ENCODE results near the gene IGSF21.

Gene IGSF21

DNA sequence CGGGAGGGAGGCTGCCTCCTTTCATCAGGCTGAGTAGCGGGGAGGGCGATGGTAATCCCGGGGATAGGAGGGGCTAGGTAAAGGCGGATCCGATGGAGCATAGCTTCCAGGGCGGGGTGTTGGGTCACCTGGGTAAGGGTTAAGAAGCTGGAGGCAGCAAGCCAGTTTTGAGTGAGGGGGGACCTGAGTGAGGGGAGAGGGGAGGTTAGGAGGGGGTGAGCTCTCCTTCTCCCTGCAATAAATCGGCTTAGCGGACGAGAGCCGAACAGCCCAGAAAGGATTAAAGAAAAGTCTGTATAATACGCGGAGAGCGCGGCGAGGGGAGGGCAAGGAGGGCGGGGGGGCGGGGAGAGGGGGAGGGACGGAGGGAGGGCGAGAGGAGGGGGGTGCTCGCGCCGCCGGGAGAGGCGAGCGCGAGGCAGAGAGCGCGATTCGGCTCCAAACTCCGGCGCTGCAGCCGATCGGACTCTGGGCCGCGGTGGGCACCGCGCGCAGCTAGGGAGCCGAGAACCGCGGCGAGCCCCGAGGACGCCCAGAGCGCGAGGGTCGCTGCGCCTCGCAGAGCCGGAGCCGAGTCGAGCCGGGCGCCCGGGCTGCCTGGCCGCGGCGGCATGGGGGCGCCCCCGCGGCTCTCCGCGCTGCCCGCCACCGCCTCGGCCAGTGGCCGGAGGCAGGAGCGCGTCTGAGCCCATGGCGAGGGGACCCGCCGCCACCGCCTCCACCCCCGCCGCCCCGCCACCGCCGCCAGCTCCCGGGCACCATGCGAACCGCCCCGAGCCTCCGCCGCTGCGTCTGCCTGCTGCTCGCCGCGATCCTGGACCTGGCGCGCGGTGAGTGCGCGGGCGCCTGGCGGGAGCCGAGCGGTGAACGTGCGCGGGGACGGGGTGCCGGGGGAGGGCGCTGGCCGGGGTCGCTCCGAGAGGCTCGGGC is at the start of gene IGSF21:
Gene IGSF21 (plus strand): TSS at position 430 of the 930 bp plus-strand sequence. CDS start 331 bp downstream, at position 761.
- no peak for DNase-seq (ENCODE audit: low read depth)
- no peak within 1 kb of the TSS for H3K4me3 ChIP-seq (ENCODE audit: low read length)
- TF ChIP-seq, protein P1, sequence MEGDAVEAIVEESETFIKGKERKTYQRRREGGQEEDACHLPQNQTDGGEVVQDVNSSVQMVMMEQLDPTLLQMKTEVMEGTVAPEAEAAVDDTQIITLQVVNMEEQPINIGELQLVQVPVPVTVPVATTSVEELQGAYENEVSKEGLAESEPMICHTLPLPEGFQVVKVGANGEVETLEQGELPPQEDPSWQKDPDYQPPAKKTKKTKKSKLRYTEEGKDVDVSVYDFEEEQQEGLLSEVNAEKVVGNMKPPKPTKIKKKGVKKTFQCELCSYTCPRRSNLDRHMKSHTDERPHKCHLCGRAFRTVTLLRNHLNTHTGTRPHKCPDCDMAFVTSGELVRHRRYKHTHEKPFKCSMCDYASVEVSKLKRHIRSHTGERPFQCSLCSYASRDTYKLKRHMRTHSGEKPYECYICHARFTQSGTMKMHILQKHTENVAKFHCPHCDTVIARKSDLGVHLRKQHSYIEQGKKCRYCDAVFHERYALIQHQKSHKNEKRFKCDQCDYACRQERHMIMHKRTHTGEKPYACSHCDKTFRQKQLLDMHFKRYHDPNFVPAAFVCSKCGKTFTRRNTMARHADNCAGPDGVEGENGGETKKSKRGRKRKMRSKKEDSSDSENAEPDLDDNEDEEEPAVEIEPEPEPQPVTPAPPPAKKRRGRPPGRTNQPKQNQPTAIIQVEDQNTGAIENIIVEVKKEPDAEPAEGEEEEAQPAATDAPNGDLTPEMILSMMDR (conservative IDR thresholded peaks at IDR 0.05; ENCODE audit: low read length), result no peak

DNA sequence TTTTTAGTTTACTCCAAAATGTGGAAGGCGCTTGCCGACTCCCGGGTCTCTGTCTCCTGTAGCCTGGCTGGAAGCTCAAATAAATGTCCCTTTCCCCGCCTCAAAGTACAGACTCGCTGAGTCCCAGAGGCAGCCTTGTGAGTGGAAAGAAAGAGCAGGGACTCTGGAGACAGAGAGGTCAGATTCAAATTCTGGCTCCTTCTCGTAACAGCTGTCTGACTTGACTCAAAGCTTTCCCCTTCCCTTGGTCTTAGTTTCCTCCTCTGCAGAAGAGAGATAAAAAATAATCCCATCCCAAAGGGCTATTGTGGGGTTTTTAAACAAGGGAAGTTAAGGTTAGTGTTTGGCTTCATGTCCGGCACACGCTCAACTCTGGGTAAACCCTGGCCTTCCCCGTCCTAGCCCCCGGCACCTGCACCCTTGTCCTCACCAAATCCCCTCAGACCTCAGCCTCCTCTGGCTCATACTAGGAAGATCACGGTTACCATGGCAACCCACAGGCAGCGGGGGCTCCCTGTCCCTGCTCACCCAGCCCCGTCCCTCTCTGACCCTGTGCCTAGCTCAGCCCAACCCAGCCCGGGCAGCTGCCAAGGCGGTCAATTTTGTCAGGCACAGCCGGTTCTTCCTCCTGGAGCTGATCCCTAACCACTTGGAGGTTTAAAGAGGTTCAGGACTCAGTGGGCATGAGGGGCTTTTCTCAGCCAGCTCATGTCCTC is 49.2 kb upstream of the IGSF21 start:
- TF ChIP-seq, protein P1 (conservative IDR thresholded peaks at IDR 0.05; ENCODE audit: low read length), result no peak
- no peak for DNase-seq (ENCODE audit: low read depth)
- H3K4me3 ChIP-seq (ENCODE audit: low read length), result no peak overlapping the region

DNA sequence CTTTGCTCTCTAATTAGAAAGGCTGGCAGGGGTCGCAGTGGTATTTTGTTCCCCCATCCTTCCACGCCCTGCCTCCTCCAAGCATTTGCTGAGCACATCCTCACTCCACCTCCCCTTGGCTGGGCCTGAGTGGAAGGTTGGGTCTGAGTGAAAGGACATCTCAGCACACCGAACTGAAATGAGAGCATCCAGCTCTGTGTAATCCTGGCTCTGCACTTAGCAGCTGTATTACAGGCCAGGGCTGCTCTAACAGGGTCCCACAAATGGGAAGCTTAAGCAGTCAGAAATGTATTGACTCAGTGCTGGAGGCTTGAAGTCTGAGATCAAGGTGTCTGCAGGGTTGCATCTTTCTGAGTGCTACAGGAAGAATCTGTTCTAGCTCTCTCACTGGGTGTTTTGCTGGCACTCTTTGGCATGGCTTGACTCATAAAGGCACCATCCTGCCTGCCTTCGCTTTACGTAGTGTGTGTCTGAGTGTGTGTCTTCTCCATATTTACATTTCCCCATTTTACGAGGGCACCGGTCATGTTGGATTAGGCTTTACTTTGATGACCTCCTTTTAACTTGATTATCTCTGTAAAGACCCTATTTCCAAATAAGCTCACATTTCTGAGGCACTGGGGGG is 48.5 kb upstream of the IGSF21 start:
- H3K4me3 ChIP-seq (ENCODE audit: low read length), result no peak overlapping the region
- TF ChIP-seq, protein P1 (conservative IDR thresholded peaks at IDR 0.05; ENCODE audit: low read length), result no peak
- DNase-seq (ENCODE audit: low read depth), result no peak

DNA sequence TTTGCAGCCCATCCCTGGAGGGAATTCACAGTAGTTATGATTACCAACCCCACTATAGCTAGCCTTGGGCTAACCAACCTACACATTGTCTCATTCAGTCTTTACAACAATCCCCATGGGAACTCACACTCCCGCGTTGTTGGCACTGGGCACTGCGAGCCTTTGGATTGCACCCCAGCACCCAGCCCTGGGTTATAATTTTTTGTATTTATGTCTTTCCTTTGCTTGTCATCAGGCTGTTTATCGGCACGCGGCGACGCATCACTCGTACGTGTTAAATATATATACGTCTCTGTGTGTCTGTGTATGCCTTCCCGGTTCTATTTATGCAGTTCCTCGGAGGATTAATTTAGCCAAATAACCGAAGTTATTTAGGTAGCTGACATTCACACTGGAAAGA is 47.2 kb upstream of the IGSF21 start:
- TF ChIP-seq, protein P1 (conservative IDR thresholded peaks at IDR 0.05; ENCODE audit: low read length), result no peak
- DNase-seq (ENCODE audit: low read depth), result no peak
- no peak overlapping the region for H3K4me3 ChIP-seq (ENCODE audit: low read length)

DNA sequence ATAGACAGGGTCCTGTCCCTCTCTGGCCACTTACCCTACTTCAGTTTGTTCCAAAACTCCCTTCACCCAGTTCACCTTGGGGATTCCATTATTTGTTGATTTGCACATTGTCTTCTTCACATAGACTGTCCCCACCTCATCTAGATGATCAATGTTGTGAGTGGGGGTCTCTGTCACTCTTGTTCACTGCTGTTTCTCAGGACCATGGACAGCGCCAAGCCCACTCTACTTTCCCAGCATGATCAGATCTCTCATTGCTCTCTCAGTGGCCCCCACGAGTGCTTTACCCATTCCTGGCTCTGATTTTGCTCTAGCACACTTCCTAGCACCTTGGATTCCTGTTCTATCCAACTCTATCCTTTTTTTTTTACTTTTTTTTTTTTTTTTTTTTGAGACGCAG is 45.4 kb upstream of the IGSF21 start:
- TF ChIP-seq, protein P1 (conservative IDR thresholded peaks at IDR 0.05; ENCODE audit: low read length), result no peak
- H3K4me3 ChIP-seq (ENCODE audit: low read length), result no peak overlapping the region
- no peak for DNase-seq (ENCODE audit: low read depth)

DNA sequence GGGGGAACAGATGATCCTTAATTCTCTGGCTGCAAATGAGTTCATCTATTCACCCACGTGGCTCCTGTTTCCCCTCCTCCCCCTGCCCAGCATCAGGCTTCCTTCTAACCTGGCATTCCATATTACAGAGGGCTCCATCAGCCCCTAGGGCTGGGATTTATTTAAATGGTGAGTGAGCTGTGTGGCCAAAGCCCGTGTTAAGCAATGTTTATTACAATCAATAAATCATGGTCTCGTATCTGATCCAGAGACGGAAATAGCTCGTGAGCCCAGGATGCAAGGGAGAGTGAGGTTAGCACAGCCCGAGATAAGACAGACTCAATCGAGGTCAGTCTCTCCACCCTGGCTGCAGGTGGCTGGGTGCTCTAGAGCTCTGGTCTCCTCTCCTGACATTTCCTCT is 43.1 kb upstream of the IGSF21 start:
- TF ChIP-seq, protein P1 (conservative IDR thresholded peaks at IDR 0.05; ENCODE audit: low read length), result no peak
- H3K4me3 ChIP-seq (ENCODE audit: low read length), result no peak overlapping the region
- no peak for DNase-seq (ENCODE audit: low read depth)

All from AG10803 (cell line).